Right lung (tissue), 5 donors: ENCODE measurements around the gene THAP5. TPM values are rescaled to one million over a fixed set of nuclear protein-coding genes. Genes with fewer than 3 reads are reported as not detected.

Source experiments
- DNase-seq, 2 donors: peaks; one replicate each; pipeline ENCODE4 v3.0.0-alpha.2; 2013
- polyA plus RNA-seq, 5 donors: library from polyadenylated mRNA; unstranded; fragments of 120-200 nt; gene quantifications; one replicate each; pipeline versions ENCODE4 v1.2.1 to v1.2.3, GENCODE V29; 2013; ENCODE audit warnings: inconsistent platforms in 1 of 5, low replicate concordance in 1 of 5; ENCODE audit not compliant: insufficient read length in 5 of 5, insufficient read depth in 1 of 5

Gene THAP5
- polyA plus RNA-seq, 5 donors, result 25.8 to 44.2 (median 33.1) TPM

- DNase-seq, result no peak
Measured at GRCh38 chr7:108537229-108537628, 32.3 kb downstream of the THAP5 start.

- DNase-seq, result no peak
Measured at GRCh38 chr7:108535744-108536143, 33.8 kb downstream of the THAP5 start.

GRCh38 chr7:108535257-108535656, 34.2 kb downstream of the THAP5 start:
- DNase-seq, result no peak

- no peak for DNase-seq
Measured at GRCh38 chr7:108533712-108534111, 35.8 kb downstream of the THAP5 start.

GRCh38 chr7:108529341-108529740, 40.2 kb downstream of the THAP5 start:
- no peak for DNase-seq

GRCh38 chr7:108528183-108528712, 41.3 kb downstream of the THAP5 start:
- DNase-seq, result no peak

- no peak for DNase-seq
Measured at GRCh38 chr7:108526768-108527017, 42.8 kb downstream of the THAP5 start.

GRCh38 chr7:108525985-108526767, 43.3 kb downstream of the THAP5 start, which contains the start of gene PNPLA8:
PNPLA8 (minus strand) TSS chr7:108526135; CDS start chr7:108515491, 10,644 bp downstream.
- peak; percentile 100 for DNase-seq

GRCh38 chr7:108525327-108525984, 44.0 kb downstream of the THAP5 start:
- DNase-seq, result no peak

- no peak for DNase-seq
Measured at GRCh38 chr7:108522780-108523179, 46.7 kb downstream of the THAP5 start.

- DNase-seq, result no peak
Measured at GRCh38 chr7:108517951-108518350, 51.6 kb downstream of the THAP5 start.

GRCh38 chr7:108515630-108516029, 53.9 kb downstream of the THAP5 start:
- no peak for DNase-seq

GRCh38 chr7:108515013-108515412, 54.5 kb downstream of the THAP5 start:
- DNase-seq, result no peak

Other genes with a start within 250 kb of the THAP5 start
- gene NRCAM, start 113.3 kb downstream of the THAP5 start, polyA plus RNA-seq, result 10 to 100 TPM; 12.3 to 34.9 (median 15.9) TPM
- 10 to 100 TPM; 26.6 to 39.7 (median 35.0) TPM for gene PNPLA8, start 43.6 kb downstream of the THAP5 start, polyA plus RNA-seq
- gene DNAJB9, start 168 bp upstream of the THAP5 start, polyA plus RNA-seq, result 10 to 100 TPM; 32.0 to 39.0 (median 35.1) TPM